Measurements from ENCODE around the gene DCXR. TPM values are rescaled to one million over a fixed set of nuclear protein-coding genes. Genes with fewer than 3 reads are reported as not detected.
A peak's percentile ranks its signal among the peaks of the same experiment; 100 is the strongest.

Gene DCXR
- total and polyA plus RNA-seq, 10 of the 15 experiments (the other 5 are each of a cell fraction or from before 2014, with no cell fraction given), result 12.3 to 139 (median 88.9) TPM

- TF ChIP-seq PKNOX1 (IDR thresholded peaks at IDR 0.05), result no peak
- no peak for TF ChIP-seq HDGF (IDR thresholded peaks at IDR 0.05)
- no peak for TF ChIP-seq USF1 (IDR thresholded peaks at IDR 0.05; ENCODE audit: borderline replicate concordance, extremely low read length, insufficient read depth, low read depth, low read length)
- no peak for TF ChIP-seq KDM1A (IDR thresholded peaks at IDR 0.05; ENCODE audit: borderline replicate concordance)
Measured at GRCh38 chr17:82033359-82034085, 4.0 kb downstream of the DCXR start (continued).

GRCh38 chr17:82031885-82032627, 5.4 kb downstream of the DCXR start:
- Histone ChIP-seq H3K9me3 (replicated peaks; ENCODE audit: control insufficient read depth, insufficient read depth, low read length) (no peaks in the 10 kb centered on the region), H3K27me3 (replicated peaks in 1 of 2; ENCODE audit: control insufficient read depth in 2 of 2, insufficient read depth in 2 of 2, low read length in 1 of 2) (no peaks in the 10 kb centered on the region), H3K79me2 (ENCODE audit: control insufficient read depth, insufficient read depth, low read length) (peaks cover 5% of the 10 kb centered on the region), H2AFZ (ENCODE audit: control insufficient read depth, low read depth, low read length) (no peak overlapping the region), H3K4me2 (ENCODE audit: control insufficient read depth, insufficient read depth) (peak overlapping the region; percentile 61; the same call in 1 of the 2 replicates), H3K4me3 (0 out of 2 replicates have a peak overlapping the region, but pooled peaks have one; percentile 55), H3K9ac (ENCODE audit: control insufficient read depth, insufficient read depth, low read length) (no peak overlapping the region), H3K36me3 (ENCODE audit: control insufficient read depth in 2 of 2, insufficient read depth in 2 of 2, low read length in 1 of 2) (no peaks in the 10 kb centered on the region; a peak in 2 of 4 replicates), H3K27ac (ENCODE audit: control insufficient read depth, insufficient read depth) (no peak overlapping the region), H3K4me1 (ENCODE audit: control insufficient read depth, insufficient read depth, low read length) (peaks cover 6% of the 10 kb centered on the region), H4K20me1 (ENCODE audit: control insufficient read depth, insufficient read depth) (no peaks in the 10 kb centered on the region)
- POLR2A ChIA-PET, result no interaction called here
- peak; percentile 57 for ATAC-seq
- no peak for FAIRE-seq
- in situ Hi-C loops (cut with MboI) (no loop called here), intact Hi-C loops (cut with micrococcal nuclease; ENCODE audit: unreplicated experiment) (no loop called here)
- CTCF ChIA-PET, result interaction anchor here (1.5 kb wide), 1 partner anchor 269 kb away, joined by 3 read pairs; no protein-coding TSS in a partner anchor
- no TSS peak for BruUV-seq (replicated peaks)
- SMC1A ChIA-PET (ENCODE audit: uncharacterized antibody, unreplicated experiment), result no interaction called here
- WGBS (ENCODE audit: insufficient coverage, insufficient replicate concordance, low lambda C conversion rate, missing lambda C conversion rate), result 29% methylated on average over 36 of the region's 59 CpGs
- no peak for DNase-seq (ENCODE audit: low read depth, low spot score)
- RAD21 ChIA-PET (ENCODE audit: unreplicated experiment), result interaction anchor here (0.6 to 1.6 kb wide), 2 partner anchors 44 to 72 kb away, joined by 3 to 5 read pairs; no protein-coding TSS in a partner anchor
- no peak for TF ChIP-seq SIN3A (IDR thresholded peaks at IDR 0.05; ENCODE audit: low read depth, low read length)
- TF ChIP-seq SMAD5 (IDR thresholded peaks at IDR 0.05; ENCODE audit: low read depth), result no peak
- TF ChIP-seq PBX3 (IDR thresholded peaks at IDR 0.05; ENCODE audit: insufficient replicate concordance, low read depth, low read length), result no peak
- TF ChIP-seq MTA3 (IDR thresholded peaks at IDR 0.05; ENCODE audit: borderline replicate concordance, low read length), result no peak
- TF ChIP-seq HCFC1 (IDR thresholded peaks at IDR 0.05; ENCODE audit: low read length), result no peak
- TF ChIP-seq RFX5 (IDR thresholded peaks at IDR 0.05; ENCODE audit: low read depth, low read length), result no peak
- no peak for TF ChIP-seq ZNF592 (IDR thresholded peaks at IDR 0.05)
- no peak for TF ChIP-seq BHLHE40 (IDR thresholded peaks at IDR 0.05; ENCODE audit: borderline replicate concordance in 1 of 2, low read depth in 2 of 2, low read length in 1 of 2)
- TF ChIP-seq PAX8 (IDR thresholded peaks at IDR 0.05), result no peak
